ENCODE results near the gene PTGER2. TPM values are rescaled to one million over a fixed set of nuclear protein-coding genes. Genes with fewer than 3 reads are reported as not detected.

The PTGER2 gene
- total RNA-seq, 3 donors from 2014 or later (not counting 1 experiment from before 2014, with no cell fraction given): 55.3 to 67.9 (median 60.6) TPM

- Mint-ChIP-seq H3K27me3 (ENCODE audit: low read depth in 2 of 2) (no peaks in the 10 kb centered on the region), H3K27ac (peak overlapping the region; percentile 95 to 99), H3K4me3 (peak overlapping the region; percentile 98), H3K4me1 (peaks cover 93 to 96% of the 10 kb centered on the region in 2 donors), H3K36me3 (peaks cover 32% of the 10 kb centered on the region), H3K9me3 (peaks cover 4 to 5% of the 10 kb centered on the region in 2 donors)
- Histone ChIP-seq H3K4me1 (ENCODE audit: control insufficient read depth, insufficient read depth, low read length) (peaks cover 30% of the 10 kb centered on the region), H3K27me3 (ENCODE audit: control insufficient read depth, insufficient read depth, low read length) (no peaks in the 10 kb centered on the region), H3K36me3 (ENCODE audit: control insufficient read depth, insufficient read depth, low read length) (peaks cover 3% of the 10 kb centered on the region), H3K9me3 (ENCODE audit: control insufficient read depth, insufficient read depth, low read length) (peaks cover 9% of the 10 kb centered on the region), H3K27ac (ENCODE audit: low read length) (no peak overlapping the region), H3K4me3 (ENCODE audit: low read length) (no peak overlapping the region)
- DNase-seq (no peak), ATAC-seq (no peak)
- intact Hi-C loops (cut with micrococcal nuclease): no loop called here
- no CpG with 5 or more reads among the region's 3 CpGs for WGBS (ENCODE audit: insufficient coverage)
- TF ChIP-seq CTCF (IDR thresholded peaks at IDR 0.05): no peak
These were observed 5.8 kb downstream of the PTGER2 start for GRCh38 chr14:52319919-52320318.

GRCh38 chr14:52325126-52325525 lies 11.0 kb downstream of the PTGER2 start:
- H3K4me1 Mint-ChIP-seq: peaks cover 87 to 89% of the 10 kb centered on the region in 2 donors
- Histone ChIP-seq H3K27ac (ENCODE audit: low read length) (peak overlapping the region; percentile 53), H3K4me1 (ENCODE audit: control insufficient read depth, insufficient read depth, low read length) (peaks cover 47% of the 10 kb centered on the region), H3K36me3 (ENCODE audit: control insufficient read depth, insufficient read depth, low read length) (peaks cover 24% of the 10 kb centered on the region), H3K4me3 (ENCODE audit: low read length) (no peak overlapping the region), H3K27me3 (ENCODE audit: control insufficient read depth, insufficient read depth, low read length) (no peaks in the 10 kb centered on the region), H3K9me3 (ENCODE audit: control insufficient read depth, insufficient read depth, low read length) (peaks cover 9% of the 10 kb centered on the region)
- peaks cover 4 to 5% of the 10 kb centered on the region in 2 donors for H3K9me3 Mint-ChIP-seq
- no peaks in the 10 kb centered on the region for H3K27me3 Mint-ChIP-seq (ENCODE audit: low read depth in 2 of 2)
- peak overlapping the region; percentile 88 for H3K4me3 Mint-ChIP-seq
- intact Hi-C loops (cut with micrococcal nuclease): loop anchor here (1.0 to 5.0 kb wide), 6 partner anchors 11 to 478 kb away; partner anchors contain the start of genes GPR137C, PTGDR, PTGER2 and TXNDC16
- no peak for TF ChIP-seq CTCF (IDR thresholded peaks at IDR 0.05)
- H3K36me3 Mint-ChIP-seq: peaks cover 24% of the 10 kb centered on the region
- H3K27ac Mint-ChIP-seq: peak overlapping the region; percentile 83 to 95
- ATAC-seq: peak; percentile 83 to 94 (median 92)
- WGBS (ENCODE audit: insufficient coverage): 20% methylated on average over 2 of the region's 3 CpGs
- DNase-seq: peak; percentile 37 to 63

DNA sequence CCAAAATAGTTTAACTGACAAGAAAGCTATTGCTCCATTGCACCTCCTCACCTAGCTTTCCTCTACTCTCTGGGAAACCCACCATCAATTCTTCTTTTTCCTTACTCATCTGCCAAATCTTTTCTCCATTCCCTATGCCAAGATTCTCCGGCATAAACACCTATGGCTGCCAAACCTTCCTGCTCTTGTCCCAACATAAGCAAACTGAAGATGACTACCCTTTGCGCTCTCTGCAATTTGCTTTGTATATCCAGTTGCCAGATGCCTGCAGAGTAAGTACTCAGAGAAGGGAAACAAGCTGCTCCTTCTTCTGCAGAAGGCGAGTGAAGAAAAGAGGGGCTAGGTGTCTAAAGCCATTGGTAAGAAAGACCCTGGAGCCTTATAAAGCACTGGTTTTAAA lies 11.5 kb downstream of the PTGER2 start:
- no peak overlapping the region for H3K4me3 ChIP-seq (ENCODE audit: low read length)
- peaks cover 44% of the 10 kb centered on the region for H3K4me1 ChIP-seq (ENCODE audit: control insufficient read depth, insufficient read depth, low read length)
- DNase-seq (no peak), ATAC-seq (no peak)
- Mint-ChIP-seq H3K4me1 (peaks cover 87 to 88% of the 10 kb centered on the region in 2 donors), H3K4me3 (peak overlapping the region; percentile 88), H3K9me3 (peaks cover 4 to 5% of the 10 kb centered on the region in 2 donors), H3K27me3 (ENCODE audit: low read depth in 2 of 2) (no peaks in the 10 kb centered on the region), H3K27ac (peak overlapping the region; percentile 83 to 95), H3K36me3 (peaks cover 19% of the 10 kb centered on the region)
- TF ChIP-seq CTCF (IDR thresholded peaks at IDR 0.05): no peak
- WGBS (ENCODE audit: insufficient coverage): 94% methylated on average over 3 of the region's 3 CpGs
- intact Hi-C loops (cut with micrococcal nuclease): loop anchor here (1.0 to 5.0 kb wide), 6 partner anchors 11 to 478 kb away; partner anchors contain the start of genes GPR137C, PTGDR, PTGER2 and TXNDC16
- peaks cover 9% of the 10 kb centered on the region for H3K9me3 ChIP-seq (ENCODE audit: control insufficient read depth, insufficient read depth, low read length)
- peak overlapping the region; percentile 47 for H3K27ac ChIP-seq (ENCODE audit: low read length)
- H3K36me3 ChIP-seq (ENCODE audit: control insufficient read depth, insufficient read depth, low read length): peaks cover 29% of the 10 kb centered on the region
- H3K27me3 ChIP-seq (ENCODE audit: control insufficient read depth, insufficient read depth, low read length): no peaks in the 10 kb centered on the region

Measured in natural killer cell (primary cell).